Measurements from ENCODE around the gene DCTPP1. TPM values are rescaled to one million over a fixed set of nuclear protein-coding genes. Genes with fewer than 3 reads are reported as not detected.

Gene DCTPP1
- total and polyA plus RNA-seq, 2 of the 13 experiments (the other 11 are each of a cell fraction or from before 2014, with no cell fraction given) = 54.8 to 74.4 TPM

DNA sequence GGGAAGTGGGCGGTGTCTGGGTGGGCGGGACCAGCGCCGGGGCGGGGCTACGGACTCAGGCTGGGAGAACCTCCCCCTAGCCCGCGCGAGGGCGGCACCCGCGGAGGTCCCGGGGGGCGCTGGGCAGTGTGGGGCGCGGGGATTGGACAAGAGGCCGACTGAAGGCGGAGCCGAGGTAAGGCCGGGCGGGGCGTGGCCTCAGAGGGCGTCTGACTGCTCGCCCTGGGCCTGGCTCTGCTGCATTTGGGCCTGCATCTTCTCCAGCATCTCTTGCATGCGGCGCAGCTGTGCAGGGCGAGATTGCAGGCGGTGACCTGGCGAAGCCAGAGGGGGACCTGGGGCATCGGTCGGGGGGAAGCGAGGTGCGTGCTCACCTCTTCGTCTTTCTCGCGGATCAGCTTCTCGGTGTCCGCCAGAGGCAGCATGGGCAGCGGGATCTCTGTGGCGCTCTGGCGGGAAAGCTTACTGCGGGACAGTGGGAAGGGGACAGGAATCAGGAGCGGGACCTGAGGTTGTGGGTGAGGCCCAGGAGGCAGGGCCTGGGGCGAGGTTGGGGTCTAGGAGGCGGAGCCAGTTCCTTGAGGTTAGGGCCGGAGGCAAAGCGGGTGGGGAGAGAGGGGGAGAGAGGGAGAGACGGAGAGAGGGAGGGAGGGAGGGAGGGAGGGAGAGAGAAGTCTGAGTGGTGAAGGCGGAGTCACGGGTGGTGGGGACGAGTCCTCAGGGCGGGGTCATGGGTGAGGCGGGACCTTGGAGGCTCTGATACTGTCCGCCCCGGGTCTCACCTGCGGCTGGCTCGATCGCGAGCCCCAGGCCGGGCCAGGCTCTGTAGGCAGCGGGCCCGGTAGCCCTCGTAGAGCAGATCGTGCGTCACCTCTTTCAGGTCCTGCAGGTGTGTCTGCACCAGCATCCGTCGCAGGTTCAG, 51.3 kb downstream of the DCTPP1 start (continued):
- TF ChIP-seq, protein P1, sequence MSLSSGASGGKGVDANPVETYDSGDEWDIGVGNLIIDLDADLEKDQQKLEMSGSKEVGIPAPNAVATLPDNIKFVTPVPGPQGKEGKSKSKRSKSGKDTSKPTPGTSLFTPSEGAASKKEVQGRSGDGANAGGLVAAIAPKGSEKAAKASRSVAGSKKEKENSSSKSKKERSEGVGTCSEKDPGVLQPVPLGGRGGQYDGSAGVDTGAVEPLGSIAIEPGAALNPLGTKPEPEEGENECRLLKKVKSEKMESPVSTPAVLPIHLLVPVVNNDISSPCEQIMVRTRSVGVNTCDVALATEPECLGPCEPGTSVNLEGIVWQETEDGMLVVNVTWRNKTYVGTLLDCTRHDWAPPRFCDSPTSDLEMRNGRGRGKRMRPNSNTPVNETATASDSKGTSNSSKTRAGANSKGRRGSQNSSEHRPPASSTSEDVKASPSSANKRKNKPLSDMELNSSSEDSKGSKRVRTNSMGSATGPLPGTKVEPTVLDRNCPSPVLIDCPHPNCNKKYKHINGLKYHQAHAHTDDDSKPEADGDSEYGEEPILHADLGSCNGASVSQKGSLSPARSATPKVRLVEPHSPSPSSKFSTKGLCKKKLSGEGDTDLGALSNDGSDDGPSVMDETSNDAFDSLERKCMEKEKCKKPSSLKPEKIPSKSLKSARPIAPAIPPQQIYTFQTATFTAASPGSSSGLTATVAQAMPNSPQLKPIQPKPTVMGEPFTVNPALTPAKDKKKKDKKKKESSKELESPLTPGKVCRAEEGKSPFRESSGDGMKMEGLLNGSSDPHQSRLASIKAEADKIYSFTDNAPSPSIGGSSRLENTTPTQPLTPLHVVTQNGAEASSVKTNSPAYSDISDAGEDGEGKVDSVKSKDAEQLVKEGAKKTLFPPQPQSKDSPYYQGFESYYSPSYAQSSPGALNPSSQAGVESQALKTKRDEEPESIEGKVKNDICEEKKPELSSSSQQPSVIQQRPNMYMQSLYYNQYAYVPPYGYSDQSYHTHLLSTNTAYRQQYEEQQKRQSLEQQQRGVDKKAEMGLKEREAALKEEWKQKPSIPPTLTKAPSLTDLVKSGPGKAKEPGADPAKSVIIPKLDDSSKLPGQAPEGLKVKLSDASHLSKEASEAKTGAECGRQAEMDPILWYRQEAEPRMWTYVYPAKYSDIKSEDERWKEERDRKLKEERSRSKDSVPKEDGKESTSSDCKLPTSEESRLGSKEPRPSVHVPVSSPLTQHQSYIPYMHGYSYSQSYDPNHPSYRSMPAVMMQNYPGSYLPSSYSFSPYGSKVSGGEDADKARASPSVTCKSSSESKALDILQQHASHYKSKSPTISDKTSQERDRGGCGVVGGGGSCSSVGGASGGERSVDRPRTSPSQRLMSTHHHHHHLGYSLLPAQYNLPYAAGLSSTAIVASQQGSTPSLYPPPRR (CRISPR knock-in tag; IDR thresholded peaks at IDR 0.05; ENCODE audit: borderline replicate concordance) = peak; percentile 44
- TF ChIP-seq ARNT2 (CRISPR knock-in tag; IDR thresholded peaks at IDR 0.05; ENCODE audit: low read depth) (peak; percentile 71; the same call in 1 of the 2 replicates), ELF1 (CRISPR knock-in tag; IDR thresholded peaks at IDR 0.05) (no peak), SRY (CRISPR knock-in tag; IDR thresholded peaks at IDR 0.05) (peak; percentile 92), ZKSCAN5 (CRISPR knock-in tag; IDR thresholded peaks at IDR 0.05) (peak; percentile 87), TEAD3 (CRISPR knock-in tag; optimal IDR thresholded peaks at IDR 0.05; ENCODE audit: borderline replicate concordance) (peak; percentile 25), SOX5 (CRISPR knock-in tag; IDR thresholded peaks at IDR 0.05; ENCODE audit: borderline replicate concordance) (no peak), PHF8 (CRISPR knock-in tag; IDR thresholded peaks at IDR 0.05) (peak; percentile 92), ZNF574 (CRISPR knock-in tag; IDR thresholded peaks at IDR 0.05) (peak; percentile 78; the same call in 1 of the 2 replicates), ZNF329 (CRISPR knock-in tag; IDR thresholded peaks at IDR 0.05; ENCODE audit: low read depth) (0 out of 2 replicates have a peak, but pooled peaks have one; percentile 53), PATZ1 (CRISPR knock-in tag; IDR thresholded peaks at IDR 0.05) (peak; percentile 62; the same call in 1 of the 2 replicates), ZNF101 (CRISPR knock-in tag; IDR thresholded peaks at IDR 0.05; ENCODE audit: borderline replicate concordance, low read depth) (peak; percentile 78; the same call in 1 of the 2 replicates)
- TF ChIP-seq, protein P2, sequence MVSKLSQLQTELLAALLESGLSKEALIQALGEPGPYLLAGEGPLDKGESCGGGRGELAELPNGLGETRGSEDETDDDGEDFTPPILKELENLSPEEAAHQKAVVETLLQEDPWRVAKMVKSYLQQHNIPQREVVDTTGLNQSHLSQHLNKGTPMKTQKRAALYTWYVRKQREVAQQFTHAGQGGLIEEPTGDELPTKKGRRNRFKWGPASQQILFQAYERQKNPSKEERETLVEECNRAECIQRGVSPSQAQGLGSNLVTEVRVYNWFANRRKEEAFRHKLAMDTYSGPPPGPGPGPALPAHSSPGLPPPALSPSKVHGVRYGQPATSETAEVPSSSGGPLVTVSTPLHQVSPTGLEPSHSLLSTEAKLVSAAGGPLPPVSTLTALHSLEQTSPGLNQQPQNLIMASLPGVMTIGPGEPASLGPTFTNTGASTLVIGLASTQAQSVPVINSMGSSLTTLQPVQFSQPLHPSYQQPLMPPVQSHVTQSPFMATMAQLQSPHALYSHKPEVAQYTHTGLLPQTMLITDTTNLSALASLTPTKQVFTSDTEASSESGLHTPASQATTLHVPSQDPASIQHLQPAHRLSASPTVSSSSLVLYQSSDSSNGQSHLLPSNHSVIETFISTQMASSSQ (IDR thresholded peaks at IDR 0.05; ENCODE audit: low read depth) = no peak
- TF ChIP-seq, protein P2 (CRISPR knock-in tag; IDR thresholded peaks at IDR 0.05; ENCODE audit: borderline replicate concordance) = peak; percentile 78

Data from HepG2 (cell line).